ENCODE data around the gene HOXA6.

GRCh38 chr7:27099453-27100370 is 47.9 kb downstream of the HOXA6 start:
- no peak for TF ChIP-seq CTCF (IDR thresholded peaks at IDR 0.05)
- no peak for TF ChIP-seq POLR2A (IDR thresholded peaks at IDR 0.05)

Measured in lower leg skin (tissue), 3 donors.